ENCODE measurements around the gene GAS7. TPM values are rescaled to one million over a fixed set of nuclear protein-coding genes. Genes with fewer than 3 reads are reported as not detected.

Gene GAS7
- total and polyA plus RNA-seq, 2 of the 13 experiments (the other 11 are each of a cell fraction or from before 2014, with no cell fraction given), result 1.0 to 5.2 TPM

- Histone ChIP-seq H3K79me2 (ENCODE audit: insufficient read depth, low read length) (no peaks in the 10 kb centered on the region), H4K20me1 (ENCODE audit: insufficient read depth, low read length) (no peaks in the 10 kb centered on the region), H2AFZ (ENCODE audit: low read length) (no peak overlapping the region), H3K4me1 (ENCODE audit: insufficient read depth, low read length) (no peaks in the 10 kb centered on the region), H3K27ac (ENCODE audit: extremely low read length, insufficient read depth, low read length) (no peak overlapping the region), H3K27me3 (ENCODE audit: control insufficient read depth in 1 of 2, insufficient read depth in 2 of 2, low read length in 2 of 2) (peaks cover 0 to 10% of the 10 kb centered on the region in 2 experiments; a peak in 3 of 5 replicates), H3K4me2 (ENCODE audit: low read depth, low read length) (no peak overlapping the region), H3K9me3 (ENCODE audit: low read length) (no peaks in the 10 kb centered on the region), H3K4me3 (replicated peaks in 1 of 3; ENCODE audit: insufficient read depth in 1 of 3, low read depth in 2 of 3, low read length in 3 of 3) (no peak overlapping the region), H3K36me3 (replicated peaks in 1 of 2; ENCODE audit: control insufficient read depth in 1 of 2, insufficient read depth in 2 of 2, low read length in 2 of 2) (no peaks in the 10 kb centered on the region), H3K9ac (ENCODE audit: insufficient read depth, low read depth, low read length) (no peak overlapping the region)
- in situ Hi-C loops (cut with HindIII; ENCODE audit: extremely low pct_ligation_motif_present, low pct_unique_long_range_greater_than_20kb), result no loop called here
- DNase-seq (ENCODE audit: low spot score), result no peak
- no TSS peak for BruUV-seq (replicated peaks)
- no peak for ATAC-seq
- ChIA-PET POLR2A (no interaction called here), CTCF (ENCODE audit: low intra/inter-chr PET ratio, low total read pairs) (no interaction called here)
- 0% methylated on average over 1 of the region's 8 CpGs for WGBS (ENCODE audit: low lambda C conversion rate)
- intact Hi-C loops (cut with micrococcal nuclease; ENCODE audit: unreplicated experiment), result no loop called here
- TF ChIP-seq ZNF570 (CRISPR knock-in tag; IDR thresholded peaks at IDR 0.05; ENCODE audit: borderline replicate concordance), result no peak
- no peak for TF ChIP-seq SRSF4 (IDR thresholded peaks at IDR 0.05; ENCODE audit: low read depth, low read length, poor library complexity, severe bottlenecking)
- TF ChIP-seq SIN3B (IDR thresholded peaks at IDR 0.05; ENCODE audit: low read length), result no peak
- FAIRE-seq, result no peak
Observed at GRCh38 chr17:10099051-10099571, 99.3 kb downstream of the GAS7 start.

- DNase-seq (ENCODE audit: low spot score) (no peak), FAIRE-seq (no peak), ATAC-seq (no peak)
- POLR2A ChIA-PET, result no interaction called here
- peaks cover 8% of the 10 kb centered on the region for H3K9me3 ChIP-seq (ENCODE audit: low read length)
- 4% methylated on average over 3 of the region's 8 CpGs for WGBS (ENCODE audit: low lambda C conversion rate)
- CTCF ChIA-PET (ENCODE audit: low intra/inter-chr PET ratio, low total read pairs), result no interaction called here
- H3K27me3 ChIP-seq (ENCODE audit: control insufficient read depth in 1 of 2, insufficient read depth in 2 of 2, low read length in 2 of 2), result peaks cover 0 to 10% of the 10 kb centered on the region in 2 experiments; a peak in 4 of 5 replicates
- no peak overlapping the region for H3K4me3 ChIP-seq (replicated peaks in 1 of 3; ENCODE audit: insufficient read depth in 1 of 3, low read depth in 2 of 3, low read length in 3 of 3)
- in situ Hi-C loops (cut with HindIII; ENCODE audit: extremely low pct_ligation_motif_present, low pct_unique_long_range_greater_than_20kb) (no loop called here), intact Hi-C loops (cut with micrococcal nuclease; ENCODE audit: unreplicated experiment) (no loop called here)
- H4K20me1 ChIP-seq (ENCODE audit: insufficient read depth, low read length), result no peaks in the 10 kb centered on the region
- no peak overlapping the region for H3K27ac ChIP-seq (ENCODE audit: extremely low read length, insufficient read depth, low read length)
- no TSS peak for BruUV-seq (replicated peaks)
- no peak overlapping the region for H3K4me2 ChIP-seq (ENCODE audit: low read depth, low read length)
- H3K79me2 ChIP-seq (ENCODE audit: insufficient read depth, low read length), result no peaks in the 10 kb centered on the region
- H3K9ac ChIP-seq (ENCODE audit: insufficient read depth, low read depth, low read length), result no peak overlapping the region
- no peaks in the 10 kb centered on the region for H3K4me1 ChIP-seq (ENCODE audit: insufficient read depth, low read length)
- no peak overlapping the region for H2AFZ ChIP-seq (ENCODE audit: low read length)
- no peaks in the 10 kb centered on the region for H3K36me3 ChIP-seq (replicated peaks in 1 of 2; ENCODE audit: control insufficient read depth in 1 of 2, insufficient read depth in 2 of 2, low read length in 2 of 2)
- TF ChIP-seq HMGXB3 (CRISPR knock-in tag; IDR thresholded peaks at IDR 0.05; ENCODE audit: borderline replicate concordance) (no peak), ZNF446 (CRISPR knock-in tag; IDR thresholded peaks at IDR 0.05) (no peak), GLI4 (CRISPR knock-in tag; IDR thresholded peaks at IDR 0.05; ENCODE audit: borderline replicate concordance) (no peak), ZNF780A (CRISPR knock-in tag; IDR thresholded peaks at IDR 0.05) (no peak), SUZ12 (IDR thresholded peaks at IDR 0.05; ENCODE audit: low read depth, low read length) (no peak)
- TF ChIP-seq, protein P1, sequence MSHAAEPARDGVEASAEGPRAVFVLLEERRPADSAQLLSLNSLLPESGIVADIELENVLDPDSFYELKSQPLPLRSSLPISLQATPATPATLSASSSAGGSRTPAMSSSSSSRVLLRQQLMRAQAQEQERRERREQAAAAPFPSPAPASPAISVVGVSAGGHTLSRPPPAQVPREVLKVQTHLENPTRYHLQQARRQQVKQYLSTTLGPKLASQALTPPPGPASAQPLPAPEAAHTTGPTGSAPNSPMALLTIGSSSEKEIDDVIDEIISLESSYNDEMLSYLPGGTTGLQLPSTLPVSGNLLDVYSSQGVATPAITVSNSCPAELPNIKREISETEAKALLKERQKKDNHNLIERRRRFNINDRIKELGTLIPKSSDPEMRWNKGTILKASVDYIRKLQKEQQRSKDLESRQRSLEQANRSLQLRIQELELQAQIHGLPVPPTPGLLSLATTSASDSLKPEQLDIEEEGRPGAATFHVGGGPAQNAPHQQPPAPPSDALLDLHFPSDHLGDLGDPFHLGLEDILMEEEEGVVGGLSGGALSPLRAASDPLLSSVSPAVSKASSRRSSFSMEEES (CRISPR knock-in tag; IDR thresholded peaks at IDR 0.05), result no peak
Observed at GRCh38 chr17:10096596-10096995, 101.8 kb downstream of the GAS7 start.
